Lower lobe of right lung (tissue), 2 donors: ENCODE results near the gene TMEM201. TPM values are rescaled to one million over a fixed set of nuclear protein-coding genes. Genes with fewer than 3 reads are reported as not detected.

Source experiments
- ATAC-seq, 2 donors: fragments of 200-7000 bp; cut with Tn5 transposase; one replicate each; pipeline ENCODE4 v1.9.1; 2020 to 2022; ENCODE audit warnings: mild to moderate bottlenecking in 2 of 2, moderate library complexity in 2 of 2
- DNase-seq: peaks from one replicate; pipeline ENCODE4 v3.0.0-alpha.2; 2020
- H3K27ac ChIP-seq: fragments of 200-600 bp; one replicate; pipeline ENCODE4 v1.8.0; 2022
- H3K27me3 ChIP-seq: fragments of 200-600 bp; one replicate; pipeline ENCODE4 v1.8.0; 2022; ENCODE audit warnings: low read depth
- H3K36me3 ChIP-seq: fragments of 200-600 bp; one replicate; pipeline ENCODE4 v1.8.0; 2022; ENCODE audit warnings: mild to moderate bottlenecking
- H3K4me1 ChIP-seq: fragments of 200-600 bp; one replicate; pipeline ENCODE4 v1.8.0; 2022
- H3K4me3 ChIP-seq: fragments of 200-600 bp; one replicate; pipeline ENCODE4 v1.8.0; 2022; ENCODE audit warnings: mild to moderate bottlenecking
- H3K9me3 ChIP-seq: fragments of 200-600 bp; one replicate; pipeline ENCODE4 v1.8.0; 2022
- CTCF ChIP-seq: fragments of 200-600 bp; IDR thresholded peaks from one replicate; pipeline ENCODE4 v1.8.0; 2022; ENCODE audit warnings: antibody characterized with exemption, mild to moderate bottlenecking
- intact Hi-C: fragments of 100-400 bp; cut with DNase I; formaldehyde crosslinking; loops from one replicate; pipeline ENCODE4 v1.11.0; 2022
- total RNA-seq: library from RNA; stranded (reverse); fragmentation: NEBNext Ultra II Directional; extraction: Animal tissue kit (Norgen Biotek cat#: 25700); gene quantifications from one replicate; pipeline ENCODE4 v1.2.1, GENCODE V29; 2021
- donor health status: DM: no; HTN: yes; CAD: no; lungs with severe emphysema.

TMEM201 gene
- total RNA-seq, 1 donor from 2014 or later, result 8.2 TPM

GRCh38 chr1:9599741-9600140 lies 11.0 kb downstream of the TMEM201 start:
- no peak for DNase-seq
- Histone ChIP-seq H3K9me3 (no peaks in the 10 kb centered on the region), H3K4me3 (no peak overlapping the region), H3K27ac (no peak overlapping the region), H3K27me3 (no peaks in the 10 kb centered on the region), H3K4me1 (no peaks in the 10 kb centered on the region), H3K36me3 (peaks cover 71% of the 10 kb centered on the region)
- intact Hi-C loops, result no loop called here
- ATAC-seq, result no peak
- no peak for TF ChIP-seq CTCF

- Histone ChIP-seq H3K4me3 (no peak overlapping the region), H3K27me3 (no peaks in the 10 kb centered on the region), H3K4me1 (no peaks in the 10 kb centered on the region), H3K27ac (no peak overlapping the region), H3K9me3 (no peaks in the 10 kb centered on the region), H3K36me3 (peaks cover 71% of the 10 kb centered on the region)
- DNase-seq (no peak), ATAC-seq (peak in 1 of 2 donors; percentile 3)
- intact Hi-C loops, result no loop called here
- TF ChIP-seq CTCF, result no peak
Measured at GRCh38 chr1:9600861-9601834, 12.4 kb downstream of the TMEM201 start.

- TF ChIP-seq CTCF, result no peak
- intact Hi-C loops, result no loop called here
- Histone ChIP-seq H3K36me3 (peaks cover 68% of the 10 kb centered on the region), H3K4me3 (no peak overlapping the region), H3K9me3 (no peaks in the 10 kb centered on the region), H3K27ac (no peak overlapping the region), H3K27me3 (no peaks in the 10 kb centered on the region), H3K4me1 (no peaks in the 10 kb centered on the region)
- DNase-seq (no peak), ATAC-seq (no peak)
Measured at GRCh38 chr1:9601942-9602793, 13.5 kb downstream of the TMEM201 start.

GRCh38 chr1:9602794-9603167 lies 14.1 kb downstream of the TMEM201 start:
- no peak for ATAC-seq
- no peaks in the 10 kb centered on the region for H3K27me3 ChIP-seq
- H3K27ac ChIP-seq, result no peak overlapping the region
- no peaks in the 10 kb centered on the region for H3K4me1 ChIP-seq
- no peak overlapping the region for H3K4me3 ChIP-seq
- DNase-seq, result no peak
- no peak for TF ChIP-seq CTCF
- H3K9me3 ChIP-seq, result no peaks in the 10 kb centered on the region
- intact Hi-C loops, result no loop called here
- H3K36me3 ChIP-seq, result peaks cover 67% of the 10 kb centered on the region

- Histone ChIP-seq H3K4me3 (no peak overlapping the region), H3K27ac (no peak overlapping the region), H3K36me3 (peaks cover 69% of the 10 kb centered on the region), H3K27me3 (no peaks in the 10 kb centered on the region), H3K9me3 (no peaks in the 10 kb centered on the region), H3K4me1 (no peaks in the 10 kb centered on the region)
- no peak for DNase-seq
- no peak for TF ChIP-seq CTCF
- ATAC-seq, result no peak
- intact Hi-C loops, result no loop called here
Measured at GRCh38 chr1:9603307-9603706, 14.6 kb downstream of the TMEM201 start.
